Activated CD8-positive, alpha-beta memory T cell treated with anti-CD3 and anti-CD28 coated beads, Interleukin-2, amount 50 U/mL, for 24 hours (primary cell): Measurements from ENCODE around the gene ZBED1.
"Not testable (repeated sequence)": the region's sequence is repeated elsewhere in the genome, so short reads cannot be mapped to it uniquely, and the experiment has no call there.

ENCODE experiments used
- DNase-seq: peaks from one replicate; pipeline ENCODE4 v3.0.0-alpha.2; 2020; ENCODE audit errors: extremely low read depth

ZBED1 gene

GRCh38 chrX:2456091-2456490 lies 44.7 kb downstream of the ZBED1 start:
- not testable (repeated sequence) for DNase-seq

GRCh38 chrX:2454620-2455019 lies 46.2 kb downstream of the ZBED1 start:
- DNase-seq, result not testable (repeated sequence)

DNA sequence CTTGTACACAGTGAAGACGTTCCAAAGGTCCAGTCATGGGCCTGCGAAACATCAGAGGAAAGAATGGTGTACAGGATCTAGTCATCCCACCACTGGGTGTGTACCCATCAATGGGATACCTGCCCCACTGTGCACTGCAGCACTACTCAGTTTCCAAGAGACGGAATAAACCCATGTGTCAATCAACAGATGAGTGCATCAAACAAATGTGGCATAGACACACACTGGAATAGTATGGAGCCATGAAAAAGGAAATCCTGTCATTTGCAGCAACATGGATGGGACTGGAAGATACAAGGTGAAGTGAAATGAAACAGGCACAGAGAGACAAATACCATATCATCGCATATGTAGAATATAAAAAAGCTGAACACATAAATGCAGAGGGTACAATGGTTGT lies 48.0 kb downstream of the ZBED1 start:
- no peak for DNase-seq

DNA sequence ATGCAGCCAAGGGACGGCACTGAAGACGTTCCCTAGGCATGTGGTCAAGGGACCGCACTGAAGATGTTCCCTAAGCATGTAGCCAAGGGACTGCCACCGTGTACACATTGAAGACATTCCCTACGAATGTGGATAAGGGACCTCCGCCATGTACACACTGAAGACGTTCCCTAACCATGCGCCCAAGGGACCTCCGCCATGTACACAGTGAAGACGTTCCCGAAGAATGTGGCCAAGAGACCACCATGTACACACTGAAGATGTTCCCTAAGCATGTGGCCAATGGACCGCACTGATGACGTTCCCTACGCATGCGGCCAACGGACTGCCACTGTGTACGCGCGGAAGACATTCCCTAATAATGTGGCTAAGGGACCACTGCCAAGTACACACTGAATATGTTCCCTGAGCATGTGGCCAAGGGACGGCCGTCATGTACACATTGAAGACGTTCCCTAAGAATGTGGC lies 48.4 kb downstream of the ZBED1 start:
- DNase-seq, result no peak

GRCh38 chrX:2451501-2452316 lies 49.1 kb downstream of the ZBED1 start:
- no peak for DNase-seq

- no peak for DNase-seq
Observed at GRCh38 chrX:2450681-2451080, 50.1 kb downstream of the ZBED1 start.

- DNase-seq, result no peak
Observed at GRCh38 chrX:2449135-2449886, 51.5 kb downstream of the ZBED1 start.

DNA sequence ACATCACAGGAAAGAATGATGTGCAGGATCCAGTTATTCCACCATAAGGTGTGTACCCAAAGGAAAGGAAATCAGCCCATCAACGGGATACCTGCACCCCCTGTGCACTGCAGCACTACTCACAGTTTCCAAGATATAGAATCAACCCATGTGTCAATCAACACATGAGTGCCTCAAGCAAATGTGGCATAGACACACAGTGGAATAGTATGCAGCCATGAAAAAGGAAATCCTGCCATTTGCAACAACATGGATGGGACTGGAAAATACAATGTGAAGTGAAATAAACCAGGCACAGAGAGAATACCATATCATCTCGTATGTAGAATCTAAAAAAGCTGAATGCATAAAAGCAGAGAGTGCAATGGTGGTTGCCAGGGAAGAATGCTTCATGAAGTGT lies 53.3 kb downstream of the ZBED1 start:
- no peak for DNase-seq

- no peak for DNase-seq
Observed at GRCh38 chrX:2446815-2447214, 54.0 kb downstream of the ZBED1 start.

- DNase-seq, result no peak
Observed at GRCh38 chrX:2445662-2446623, 54.8 kb downstream of the ZBED1 start.

GRCh38 chrX:2442694-2443093 lies 58.1 kb downstream of the ZBED1 start:
- DNase-seq, result no peak

DNA sequence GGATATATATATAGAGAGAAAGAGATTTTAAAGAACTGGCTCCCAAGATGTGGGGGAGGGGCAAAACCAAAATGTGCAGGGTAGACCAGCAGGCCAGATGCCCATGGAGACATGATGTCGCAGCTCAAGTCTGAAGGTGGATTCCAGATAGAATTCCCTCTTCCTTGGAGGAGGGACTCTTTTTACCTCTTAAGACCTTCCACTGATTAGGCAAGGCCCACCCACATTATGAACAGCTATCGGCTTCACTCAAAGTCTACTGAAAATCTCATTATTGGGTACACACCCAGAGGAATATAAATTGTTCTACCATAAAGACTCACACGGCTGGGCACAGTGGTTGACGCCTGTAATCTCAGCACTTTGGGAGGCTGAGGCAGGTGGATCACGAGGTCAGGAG lies 59.3 kb downstream of the ZBED1 start:
- no peak for DNase-seq

GRCh38 chrX:2439613-2440012 lies 61.2 kb downstream of the ZBED1 start:
- DNase-seq, result no peak
